GM10266 (cell line): ENCODE measurements around the gene KDM6A.

Source experiments
- DNase-seq: peaks from one replicate; pipeline ENCODE4 v3.0.0; 2012; ENCODE audit errors: extremely low spot score
- CTCF ChIP-seq: IDR thresholded peaks from 2 replicates; pipeline ENCODE4 v1.5.1; 2012; ENCODE audit warnings: mild to moderate bottlenecking, low read depth; ENCODE audit not compliant: control insufficient read depth, insufficient read depth; ENCODE audit errors: missing control alignments

The KDM6A gene

GRCh38 chrX:45077748-45078424, 204.9 kb downstream of the KDM6A start:
- TF ChIP-seq CTCF, result no peak
- DNase-seq, result no peak

- TF ChIP-seq CTCF, result no peak
- no peak for DNase-seq
These were observed 210.3 kb downstream of the KDM6A start for GRCh38 chrX:45083314-45083713.

- no peak for DNase-seq
- no peak for TF ChIP-seq CTCF
These were observed 237.5 kb downstream of the KDM6A start for GRCh38 chrX:45110494-45110893.

GRCh38 chrX:45126158-45126557, 253.2 kb downstream of the KDM6A start:
- TF ChIP-seq CTCF, result no peak
- DNase-seq, result no peak

GRCh38 chrX:45128896-45129454, 256.0 kb downstream of the KDM6A start:
- no peak for DNase-seq
- no peak for TF ChIP-seq CTCF

GRCh38 chrX:45133465-45133864, 260.5 kb downstream of the KDM6A start:
- DNase-seq, result no peak
- TF ChIP-seq CTCF, result no peak

GRCh38 chrX:45134315-45134731, 261.3 kb downstream of the KDM6A start:
- no peak for DNase-seq
- TF ChIP-seq CTCF, result no peak
